Neural cell (in vitro differentiated cells): ENCODE results near the gene DDT. TPM values are rescaled to one million over a fixed set of nuclear protein-coding genes. Genes with fewer than 3 reads are reported as not detected.
"Not testable (repeated sequence)": the region's sequence is repeated elsewhere in the genome, so short reads cannot be mapped to it uniquely, and the experiment has no call there.

ENCODE experiments used
- H2AFZ ChIP-seq: fragments of 200-600, 300-800 bp; sonication (generic), shearing (Covaris generic); 2 replicates; pipeline ENCODE4 v1.6.0; 2014; ENCODE audit warnings: low read depth, mild to moderate bottlenecking, antibody characterized with exemption, low read length, moderate library complexity
- H3F3A ChIP-seq: fragments of 200-600 bp; shearing (Covaris generic); 2 replicates; pipeline ENCODE4 v1.6.1; 2016; ENCODE audit warnings: mild to moderate bottlenecking, moderate library complexity, mixed read lengths, antibody characterized with exemption, low read length; ENCODE audit not compliant: insufficient read depth, poor library complexity, severe bottlenecking
- H3K27ac ChIP-seq: fragments of 200-600, 300-800 bp; sonication (generic), shearing (Covaris generic); 2 replicates; pipeline ENCODE4 v1.5.1; 2014; ENCODE audit warnings: mild to moderate bottlenecking, low read length, moderate library complexity
- H3K27me3 ChIP-seq: fragments of 300-800, 200-600 bp; sonication (generic), shearing (Covaris generic); 2 replicates; pipeline ENCODE4 v1.6.0; 2014; ENCODE audit warnings: mild to moderate bottlenecking, low read depth, low read length, moderate library complexity; ENCODE audit not compliant: insufficient read depth
- H3K36me3 ChIP-seq: fragments of 300-800, 200-600 bp; sonication (generic), shearing (Covaris generic); 2 replicates; pipeline ENCODE4 v1.5.1; 2014; ENCODE audit warnings: mild to moderate bottlenecking, antibody characterized with exemption, low read length, moderate library complexity; ENCODE audit not compliant: insufficient read depth
- H3K4me2 ChIP-seq: fragments of 300-800, 200-600 bp; sonication (generic), shearing (Covaris generic); 2 replicates; pipeline ENCODE4 v1.6.0; 2014; ENCODE audit warnings: mild to moderate bottlenecking, low read length
- H3K4me3 ChIP-seq: fragments of 300-800, 200-600 bp; sonication (generic), shearing (Covaris generic); 2 replicates; pipeline ENCODE4 v1.5.1; 2014; ENCODE audit warnings: mild to moderate bottlenecking, low read length, moderate library complexity
- H3K79me2 ChIP-seq: fragments of 200-600 bp; shearing (Covaris generic); replicated peaks from 2 replicates; pipeline ENCODE4 v1.6.0; 2014; ENCODE audit warnings: mild to moderate bottlenecking, low read length, moderate library complexity; ENCODE audit not compliant: insufficient read depth
- H3K9ac ChIP-seq: fragments of 300-800, 200-600 bp; sonication (generic), shearing (Covaris generic); 2 replicates; pipeline ENCODE4 v1.6.1; 2016; ENCODE audit warnings: mild to moderate bottlenecking, low read length, mixed read lengths
- H3K9me2 ChIP-seq: fragments of 200-600 bp; shearing (Covaris generic); 2 replicates; pipeline ENCODE4 v1.6.1; 2016; ENCODE audit warnings: mild to moderate bottlenecking, low read length, mixed read lengths; ENCODE audit not compliant: insufficient read depth
- H3K9me3 ChIP-seq: fragments of 200-600, 300-800 bp; sonication (generic), shearing (Covaris generic); 2 replicates; pipeline ENCODE4 v1.6.1; 2016; ENCODE audit warnings: mild to moderate bottlenecking, mixed run types, low read length, moderate library complexity, mixed read lengths
- H4K20me1 ChIP-seq: fragments of 200-600 bp; shearing (Covaris generic); 2 replicates; pipeline ENCODE4 v1.6.1; 2016; ENCODE audit warnings: mild to moderate bottlenecking, mixed run types; ENCODE audit not compliant: insufficient read depth
- SMC3 ChIP-seq: fragments of 450-650 bp; conservative IDR thresholded peaks from 2 replicates; pipeline ENCODE4 v1.6.1; 2014; ENCODE audit warnings: antibody characterized with exemption, mild to moderate bottlenecking, moderate library complexity; ENCODE audit not compliant: poor library complexity
- polyA plus RNA-seq: library from polyadenylated mRNA; depleted of rRNA; stranded (reverse); fragments of >200 nt; gene quantifications from 2 replicates; pipeline ENCODE4 v1.2.3, GENCODE V29; 2014

Gene DDT
- polyA plus RNA-seq, 1 donor from 2014 or later, result 122 TPM

DNA sequence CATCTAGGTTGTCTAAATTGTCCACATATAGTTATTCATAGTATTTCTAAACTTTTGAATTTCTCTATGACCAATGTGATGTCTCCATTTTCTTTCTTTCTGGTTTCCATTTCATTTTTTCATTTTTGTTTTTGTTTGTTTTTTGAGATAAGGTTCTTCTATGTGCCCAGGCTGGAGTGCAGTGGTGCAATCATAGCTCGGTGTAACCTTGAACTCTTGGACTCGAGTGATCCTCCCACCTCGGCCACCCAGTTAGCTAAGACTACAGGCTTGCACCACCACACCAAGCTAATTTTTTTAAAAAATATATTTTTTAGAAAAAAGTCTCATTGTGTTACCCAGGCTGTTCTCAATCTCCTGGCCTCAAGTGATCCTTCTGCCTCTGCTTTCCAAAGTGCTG is 22.9 kb upstream of the DDT start:
- H3K9me2 ChIP-seq, result no peaks in the 10 kb centered on the region
- no peak overlapping the region for H3K4me3 ChIP-seq
- H2AFZ ChIP-seq, result no peak overlapping the region
- no peaks in the 10 kb centered on the region for H3K79me2 ChIP-seq
- TF ChIP-seq SMC3, result no peak
- no peaks in the 10 kb centered on the region for H3K36me3 ChIP-seq
- H3F3A ChIP-seq, result no peaks in the 10 kb centered on the region
- no peaks in the 10 kb centered on the region for H4K20me1 ChIP-seq
- no peaks in the 10 kb centered on the region for H3K9me3 ChIP-seq
- H3K4me2 ChIP-seq, result no peak overlapping the region
- no peak overlapping the region for H3K9ac ChIP-seq
- H3K27me3 ChIP-seq, result no peaks in the 10 kb centered on the region
- H3K27ac ChIP-seq, result no peak overlapping the region

DNA sequence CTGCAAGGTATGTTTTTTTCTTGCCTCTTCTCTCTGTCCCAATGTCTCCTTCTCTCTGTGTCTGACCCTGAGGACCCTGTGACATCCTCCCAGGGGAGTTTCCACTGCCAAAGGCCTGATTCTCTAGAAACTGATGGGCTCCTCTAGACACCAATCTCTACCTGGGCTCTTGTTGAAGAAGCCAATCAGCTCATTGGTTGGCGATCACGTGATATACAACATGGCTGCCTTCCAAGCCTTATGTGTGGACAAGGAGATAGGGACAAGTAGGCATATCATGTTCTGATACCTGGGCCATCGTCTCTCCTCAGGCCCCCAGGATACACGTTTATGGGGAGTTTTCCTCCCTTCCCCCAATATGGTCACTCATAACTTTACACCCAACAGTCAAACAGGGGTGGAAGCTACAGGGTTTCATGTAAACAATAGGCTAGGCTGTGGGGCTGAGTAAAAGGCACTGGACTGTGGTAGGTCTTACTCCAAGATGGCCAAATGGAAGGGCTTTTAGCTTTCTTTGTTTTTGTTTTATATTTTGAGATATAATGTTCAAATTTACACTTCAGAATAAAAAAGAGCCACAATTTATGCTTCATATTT is 19.4 kb upstream of the DDT start:
- not testable (repeated sequence) for H3K9ac ChIP-seq, H3K4me3 ChIP-seq, H4K20me1 ChIP-seq, H3K27me3 ChIP-seq, H3F3A ChIP-seq, H3K79me2 ChIP-seq, H3K36me3 ChIP-seq, H3K27ac ChIP-seq, H3K9me3 ChIP-seq, H2AFZ ChIP-seq, H3K9me2 ChIP-seq, H3K4me2 ChIP-seq

DNA sequence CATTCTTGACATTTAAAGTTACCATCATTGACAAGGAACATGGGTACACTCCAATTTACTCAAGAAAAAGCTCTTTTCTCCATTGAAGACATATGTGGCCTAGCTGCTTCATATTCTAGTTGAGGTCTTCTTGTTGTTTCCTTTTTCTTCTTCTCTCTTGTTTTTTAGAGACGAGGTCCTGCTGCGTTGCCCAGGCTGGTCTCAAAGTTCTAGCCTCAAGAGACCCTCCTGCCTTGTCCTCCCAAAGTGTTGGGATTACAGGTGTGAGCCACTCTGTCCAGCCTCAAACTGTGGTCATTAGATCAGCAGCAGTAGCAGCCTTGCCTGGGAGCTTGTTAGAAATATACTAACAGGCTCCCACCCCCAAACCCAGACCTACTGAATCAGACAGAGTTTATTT is 18.8 kb upstream of the DDT start:
- not testable (repeated sequence) for H3K9me3 ChIP-seq, H3K4me3 ChIP-seq, H3K27ac ChIP-seq, H4K20me1 ChIP-seq, H3F3A ChIP-seq, H3K4me2 ChIP-seq, H3K9me2 ChIP-seq, H3K9ac ChIP-seq, H3K79me2 ChIP-seq, H2AFZ ChIP-seq, H3K27me3 ChIP-seq, H3K36me3 ChIP-seq

DNA sequence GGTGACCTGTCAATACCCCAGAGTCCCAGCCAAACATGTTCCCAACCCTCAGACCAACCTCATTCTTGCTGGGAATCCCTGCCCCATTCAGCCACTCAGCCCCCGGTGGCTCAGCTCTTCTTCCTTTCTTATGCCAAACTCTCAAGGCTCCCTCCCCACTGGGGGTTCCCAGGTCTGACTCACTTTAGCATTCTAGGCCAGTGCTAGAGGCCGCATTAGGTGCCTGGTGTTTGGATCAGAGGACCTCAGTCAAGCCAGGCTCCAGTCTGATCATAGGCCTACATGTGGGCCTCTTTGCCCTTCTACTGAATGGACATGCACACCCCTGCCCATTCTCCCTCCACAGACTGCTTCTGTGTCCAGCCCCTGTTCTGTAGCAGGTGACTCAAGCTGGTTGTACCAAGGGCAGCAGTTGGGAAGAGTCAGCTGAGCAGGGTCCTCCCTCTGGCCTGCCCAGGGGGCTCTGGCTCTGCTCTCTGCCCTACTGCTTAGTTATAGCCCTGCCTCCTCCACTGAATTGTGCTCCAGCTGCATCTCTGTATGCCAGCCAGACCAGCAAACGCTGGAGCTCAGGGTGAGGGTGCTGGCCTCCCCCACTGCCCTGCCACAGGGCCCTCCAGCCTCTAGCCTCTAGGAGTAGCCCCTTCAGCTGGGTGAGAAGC is 15.5 kb upstream of the DDT start:
- H4K20me1 ChIP-seq, H3K4me2 ChIP-seq, H3F3A ChIP-seq, H3K4me3 ChIP-seq, H3K27ac ChIP-seq, H3K9me3 ChIP-seq, H3K36me3 ChIP-seq, H2AFZ ChIP-seq, H3K9me2 ChIP-seq, H3K79me2 ChIP-seq, H3K9ac ChIP-seq, H3K27me3 ChIP-seq: not testable (repeated sequence)

DNA sequence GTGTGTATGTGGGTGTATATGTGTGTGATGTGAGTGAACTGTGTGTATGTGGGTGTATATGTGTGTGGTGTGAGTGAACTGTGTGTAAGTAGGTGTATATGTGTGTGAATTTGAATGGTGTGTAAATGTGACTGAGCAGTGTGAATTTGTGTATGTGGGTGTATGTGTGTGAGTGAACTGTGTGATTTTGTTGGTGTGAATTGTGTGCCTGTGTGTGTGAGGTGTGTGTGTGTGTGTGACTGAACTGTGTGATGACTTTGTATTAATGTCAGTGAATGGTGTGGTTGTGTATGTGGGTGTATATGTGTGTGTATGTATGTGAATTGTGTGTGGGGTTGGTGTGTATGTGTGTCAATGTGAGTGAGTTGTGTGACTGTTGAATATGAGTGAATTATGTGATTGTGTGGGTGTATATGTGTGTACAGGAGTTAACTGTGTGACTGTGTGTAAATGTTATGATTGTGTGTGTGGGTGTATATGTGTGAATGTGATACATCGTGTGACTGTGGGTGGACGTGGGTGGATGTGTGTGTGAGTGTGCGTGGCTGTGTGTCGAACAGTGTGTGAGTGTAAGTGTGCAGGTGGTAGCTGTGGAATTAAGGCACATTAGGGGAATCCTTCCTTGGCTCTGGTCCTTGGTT is 12.4 kb upstream of the DDT start:
- H3K9ac ChIP-seq, result not testable (repeated sequence)

DNA sequence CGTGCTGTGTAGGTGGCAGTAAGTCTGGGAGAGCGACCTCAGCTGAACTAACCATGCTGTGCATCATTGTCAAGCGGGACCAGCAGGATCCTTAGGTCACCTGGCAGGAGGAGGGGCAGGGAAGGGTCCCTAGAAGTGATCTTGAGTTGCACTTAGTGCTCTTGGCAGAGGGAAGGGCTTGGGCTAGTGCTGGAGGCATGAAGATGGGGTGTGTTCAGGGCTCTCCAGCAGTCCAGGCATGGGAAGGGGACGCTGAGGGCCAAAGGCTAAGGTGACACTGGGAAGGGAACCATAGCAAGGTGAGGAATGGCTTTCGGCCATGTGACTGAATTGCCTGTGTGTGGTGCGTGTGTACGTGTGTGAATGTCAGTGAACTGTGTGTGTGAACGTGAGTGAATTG is 11.8 kb upstream of the DDT start:
- H3K27ac ChIP-seq, H3F3A ChIP-seq, H2AFZ ChIP-seq, H3K4me2 ChIP-seq, H3K9ac ChIP-seq, H4K20me1 ChIP-seq, H3K9me3 ChIP-seq, H3K4me3 ChIP-seq, H3K9me2 ChIP-seq, H3K79me2 ChIP-seq, H3K27me3 ChIP-seq, H3K36me3 ChIP-seq: not testable (repeated sequence)

More for the DNA sequence above, 12.4 kb upstream of the DDT start:
- H4K20me1 ChIP-seq, H3K79me2 ChIP-seq, H3F3A ChIP-seq, H3K27me3 ChIP-seq, H3K4me2 ChIP-seq, H2AFZ ChIP-seq, H3K4me3 ChIP-seq, H3K9me2 ChIP-seq, H3K9me3 ChIP-seq, H3K36me3 ChIP-seq, H3K27ac ChIP-seq: not testable (repeated sequence)
